K562 (cell line): Measurements from ENCODE around the gene STX2. TPM values are rescaled to one million over a fixed set of nuclear protein-coding genes. Genes with fewer than 3 reads are reported as not detected.

Experiments
- CBX2 ChIP-seq: fragments of 200-600 bp; sonication (generic); IDR thresholded peaks from one replicate; pipeline ENCODE4 v1.6.1; 2012; ENCODE audit warnings: mild to moderate bottlenecking, low read length, inconsistent platforms; ENCODE audit not compliant: insufficient read depth, poor library complexity, severe bottlenecking
- E2F5 ChIP-seq: sonication (generic); formaldehyde crosslinking; IDR thresholded peaks from 2 replicates; pipeline ENCODE4 v1.8.0; 2022; ENCODE audit warnings: mild to moderate bottlenecking, missing genetic modification reagents
- ETV5 ChIP-seq: sonication (generic); formaldehyde crosslinking; IDR thresholded peaks from 2 replicates; pipeline ENCODE4 v1.4.0; 2020; ENCODE audit warnings: low read depth, mild to moderate bottlenecking, missing genetic modification reagents
- HDAC1 ChIP-seq, 2 experiments: fragments of 450-650 bp; IDR thresholded peaks; 2 replicates each; pipeline ENCODE4 v1.6.1; 2016 to 2017; ENCODE audit warnings: inconsistent platforms in 1 of 2, mild to moderate bottlenecking in 1 of 2, moderate library complexity in 1 of 2
- HINFP ChIP-seq: fragments of 450-650 bp; conservative IDR thresholded peaks from 2 replicates; pipeline ENCODE4 v1.6.1; 2016; ENCODE audit warnings: missing genetic modification characterization, low read depth, mild to moderate bottlenecking, control low read depth, missing compliant biosample characterization
- HNRNPUL1 ChIP-seq: fragments of 200-400 bp; formaldehyde crosslinking; IDR thresholded peaks from 2 replicates; pipeline ENCODE4 v1.6.1; 2017; ENCODE audit warnings: low read length
- ILF3 ChIP-seq: fragments of 450-650 bp; IDR thresholded peaks from 2 replicates; pipeline ENCODE4 v1.6.1; 2018; ENCODE audit warnings: antibody characterized with exemption, mild to moderate bottlenecking, moderate library complexity, borderline replicate concordance
- NCOA6 ChIP-seq: fragments of 450-650 bp; IDR thresholded peaks from 2 replicates; pipeline ENCODE4 v1.6.1; 2017; ENCODE audit warnings: mild to moderate bottlenecking
- NEUROD1 ChIP-seq: fragments of 150-350 bp; IDR thresholded peaks from 2 replicates; pipeline ENCODE4 v1.6.1; 2014; ENCODE audit warnings: borderline replicate concordance, low read length, low read depth; ENCODE audit not compliant: partially characterized antibody
- NKRF ChIP-seq: fragments of 450-650 bp; IDR thresholded peaks from 2 replicates; pipeline ENCODE4 v1.6.1; 2016; ENCODE audit warnings: borderline replicate concordance
- NR4A1 ChIP-seq, 2 experiments: fragments of 250-450 bp in 1 of 2; fragments of 450-650 bp in 1 of 2; sonication (Bioruptor Pico) in 1 of 2; IDR thresholded peaks; 2 replicates each; pipeline versions ENCODE4 v1.4.0 to v1.6.1; 2016 to 2020; ENCODE audit warnings: mild to moderate bottlenecking in 2 of 2, missing compliant biosample characterization in 1 of 2, missing genetic modification characterization in 1 of 2, moderate library complexity in 1 of 2
- PRPF4 ChIP-seq: fragments of 200-400 bp; formaldehyde crosslinking; IDR thresholded peaks from one replicate; pipeline ENCODE4 v1.6.1; 2017; ENCODE audit warnings: low read length, low read depth, mild to moderate bottlenecking; ENCODE audit not compliant: insufficient read depth, poor library complexity, severe bottlenecking
- RUNX1 ChIP-seq: sonication (generic); IDR thresholded peaks from 2 replicates; pipeline ENCODE4 v1.6.1; 2016; ENCODE audit warnings: antibody characterized with exemption, low read depth
- TAF15 ChIP-seq: fragments of 200-400 bp; formaldehyde crosslinking; IDR thresholded peaks from 2 replicates; pipeline ENCODE4 v1.6.1; 2017; ENCODE audit warnings: mild to moderate bottlenecking, low read depth, low read length, moderate library complexity
- ZBTB9 ChIP-seq: fragments of 450-650 bp; formaldehyde crosslinking; IDR thresholded peaks from 2 replicates; pipeline ENCODE4 v1.4.0; 2020; ENCODE audit warnings: mild to moderate bottlenecking, moderate library complexity
- ZNF212 ChIP-seq: fragments of 450-650 bp; formaldehyde crosslinking; IDR thresholded peaks from 2 replicates; pipeline ENCODE4 v1.4.0; 2020; ENCODE audit warnings: mild to moderate bottlenecking
- ZNF232 ChIP-seq: sonication (generic); formaldehyde crosslinking; IDR thresholded peaks from 2 replicates; pipeline ENCODE4 v1.8.0; 2022; ENCODE audit warnings: mild to moderate bottlenecking, missing genetic modification reagents
- ZNF395 ChIP-seq: fragments of 200-800 bp; sonication (Bioruptor generic); IDR thresholded peaks from 2 replicates; pipeline ENCODE4 v1.6.1; 2017; ENCODE audit warnings: missing genetic modification characterization, missing compliant biosample characterization
- ZNF707 ChIP-seq: fragments of 250-450 bp; sonication (Bioruptor Pico); conservative IDR thresholded peaks from 2 replicates; pipeline ENCODE4 v1.8.0; 2022; ENCODE audit warnings: inconsistent platforms, mild to moderate bottlenecking, moderate library complexity
- ZNF764 ChIP-seq: fragments of 250-450 bp; sonication (Bioruptor Pico); IDR thresholded peaks from 2 replicates; pipeline ENCODE4 v1.4.0; 2020; ENCODE audit warnings: low read depth, mild to moderate bottlenecking, moderate library complexity
- ZNF778 ChIP-seq: fragments of 450-650 bp; formaldehyde crosslinking; IDR thresholded peaks from 2 replicates; pipeline ENCODE4 v1.4.0; 2020; ENCODE audit warnings: mild to moderate bottlenecking, moderate library complexity
- ZZZ3 ChIP-seq: fragments of 450-650 bp; IDR thresholded peaks from 2 replicates; pipeline ENCODE4 v1.6.1; 2016; ENCODE audit warnings: antibody characterized with exemption, mild to moderate bottlenecking, moderate library complexity
- polyA plus RNA-seq, 8 experiments: library from polyadenylated mRNA; depleted of rRNA in 4 of 8; stranded (reverse) in 5 of 8; unstranded in 3 of 8; fragments of >200 nt; fragmentation: Nextera tagmentation in 2 of 8; fragmentation: Illumina TruSeq in 1 of 8; extraction: Ambion mirVana in 2 of 8; extraction: Trizol in 1 of 8; gene quantifications; 2 replicates each; pipeline versions ENCODE4 v1.2.1 to v1.2.3, GENCODE V29; 2011 to 2014; ENCODE audit warnings: inconsistent platforms in 1 of 8, missing spikeins in 1 of 8
- total RNA-seq, 7 experiments: library from RNA; depleted of rRNA in 6 of 7; stranded (reverse); fragments of >200 nt in 6 of 7; fragmentation: Illumina TruSeq in 2 of 7; extraction: Trizol in 2 of 7; gene quantifications; 2 replicates each; pipeline versions ENCODE4 v1.2.1 to v1.2.3, GENCODE V29; 2011 to 2021; ENCODE audit warnings: low replicate concordance in 1 of 7

STX2 gene
- total and polyA plus RNA-seq, 9 of the 15 experiments (the other 6 are each of a cell fraction or from before 2014, with no cell fraction given) = 22.2 to 54.6 (median 30.8) TPM

- TF ChIP-seq HINFP (tag) = no peak
- no peak for TF ChIP-seq ETV5 (CRISPR knock-in tag)
- peak; percentile 59; the same call in 1 of the 2 replicates for TF ChIP-seq NKRF
- TF ChIP-seq NR4A1 (CRISPR knock-in tag; IDR thresholded peaks at IDR 0.05) = no peak
- no peak for TF ChIP-seq NR4A1 (tag; IDR thresholded peaks at IDR 0.05)
- TF ChIP-seq NEUROD1 = no peak
- no peak for TF ChIP-seq TAF15
- peak in 1 of 2 experiments; percentile 51; a peak in 1 of 4 replicates for TF ChIP-seq HDAC1 (IDR thresholded peaks at IDR 0.05)
- TF ChIP-seq CBX2 = no peak
- no peak for TF ChIP-seq RUNX1
- TF ChIP-seq ZNF778 (CRISPR knock-in tag) = no peak
- TF ChIP-seq ZNF764 (CRISPR knock-in tag) = no peak
- no peak for TF ChIP-seq ILF3
- no peak for TF ChIP-seq ZNF232 (CRISPR knock-in tag)
- no peak for TF ChIP-seq ZNF395 (CRISPR knock-in tag)
- TF ChIP-seq PRPF4 = no peak
- TF ChIP-seq ZNF212 (CRISPR knock-in tag) = no peak
- no peak for TF ChIP-seq HNRNPUL1
- TF ChIP-seq ZZZ3 = no peak
- TF ChIP-seq ZNF707 (CRISPR knock-in tag) = no peak
- TF ChIP-seq NCOA6 = no peak
- no peak for TF ChIP-seq ZBTB9 (CRISPR knock-in tag)
- no peak for TF ChIP-seq E2F5 (CRISPR knock-in tag)
Measured at GRCh38 chr12:130765186-130765659, 73.8 kb downstream of the STX2 start (continued).
